Activated naive CD4-positive, alpha-beta T cell treated with anti-CD3 and anti-CD28 coated beads, Interleukin-2, amount 10 ng/mL, durations not matched to agents 7 days and 5 days (primary cell): ENCODE data around the gene BASP1.

Source experiments
- CTCF ChIA-PET: fragments of 350-600 bp; sonication (Branson Sonifier 250); formaldehyde crosslinking; loops from one replicate; lab custom pipeline; 2021; ENCODE audit warnings: antibody characterized with exemption; lab: Charles Lee
- DNase-seq: peaks from one replicate; pipeline ENCODE4 v3.0.0-alpha.2; 2020
- H3K27ac Mint-ChIP-seq: one replicate; pipeline ENCODE4 v1.8.0; 2021; ENCODE audit warnings: mild to moderate bottlenecking, moderate library complexity, mixed read lengths
- H3K27me3 Mint-ChIP-seq: one replicate; pipeline ENCODE4 v1.8.0; 2021; ENCODE audit warnings: mild to moderate bottlenecking, mixed read lengths
- H3K36me3 Mint-ChIP-seq: one replicate; pipeline ENCODE4 v1.8.0; 2021; ENCODE audit warnings: mixed read lengths
- H3K4me1 Mint-ChIP-seq: one replicate; pipeline ENCODE4 v1.8.0; 2021; ENCODE audit warnings: mixed read lengths
- H3K4me3 Mint-ChIP-seq: one replicate; pipeline ENCODE4 v1.8.0; 2021; ENCODE audit warnings: mild to moderate bottlenecking, moderate library complexity, mixed read lengths
- H3K9me3 Mint-ChIP-seq: one replicate; pipeline ENCODE4 v1.8.0; 2021; ENCODE audit warnings: mixed read lengths

Gene BASP1

DNA sequence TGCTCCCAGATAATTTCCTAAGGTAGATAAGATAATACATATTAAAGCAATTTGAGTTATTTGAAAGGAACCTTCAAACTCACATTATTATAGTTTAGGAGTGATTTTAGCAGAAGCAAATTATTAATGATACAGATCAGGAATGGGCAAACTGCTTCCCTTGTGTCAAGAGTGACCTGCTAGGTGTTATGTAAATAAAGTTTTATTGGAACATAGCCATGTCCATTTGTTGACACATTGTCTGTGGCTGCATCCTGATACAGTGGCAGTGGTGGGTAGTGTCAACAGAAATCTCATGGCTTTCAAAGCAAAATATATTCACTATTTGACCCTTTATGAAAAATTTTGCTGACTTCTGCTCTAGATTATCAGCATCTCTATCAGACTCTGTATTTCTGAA is 11.4 kb upstream of the BASP1 start:
- Mint-ChIP-seq H3K27me3 (no peaks in the 10 kb centered on the region), H3K27ac (no peak overlapping the region), H3K9me3 (no peaks in the 10 kb centered on the region), H3K4me1 (no peaks in the 10 kb centered on the region), H3K36me3 (no peaks in the 10 kb centered on the region), H3K4me3 (no peak overlapping the region)
- CTCF ChIA-PET, result no interaction called here
- DNase-seq, result no peak

DNA sequence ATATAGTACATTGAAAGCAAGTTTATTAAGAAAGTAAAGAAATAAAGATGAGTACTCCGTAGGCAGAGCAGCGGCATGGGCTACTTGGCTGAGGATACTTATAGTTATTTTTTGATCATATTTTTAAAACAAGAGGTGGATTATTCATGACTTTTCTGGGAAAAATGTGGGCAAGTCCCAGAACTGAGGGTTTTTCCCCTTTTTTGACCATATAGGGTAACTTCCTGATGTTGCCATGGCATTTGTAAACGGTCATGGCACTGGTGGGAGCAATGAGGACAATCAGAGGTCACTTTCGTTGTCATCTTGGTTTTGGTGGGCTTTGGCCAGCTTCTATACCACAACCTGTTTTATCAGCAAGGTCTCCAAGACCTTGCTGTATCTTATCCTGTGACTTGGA is 5.2 kb upstream of the BASP1 start:
- H3K27me3 Mint-ChIP-seq, result peaks cover 20% of the 10 kb centered on the region
- CTCF ChIA-PET, result no interaction called here

DNA sequence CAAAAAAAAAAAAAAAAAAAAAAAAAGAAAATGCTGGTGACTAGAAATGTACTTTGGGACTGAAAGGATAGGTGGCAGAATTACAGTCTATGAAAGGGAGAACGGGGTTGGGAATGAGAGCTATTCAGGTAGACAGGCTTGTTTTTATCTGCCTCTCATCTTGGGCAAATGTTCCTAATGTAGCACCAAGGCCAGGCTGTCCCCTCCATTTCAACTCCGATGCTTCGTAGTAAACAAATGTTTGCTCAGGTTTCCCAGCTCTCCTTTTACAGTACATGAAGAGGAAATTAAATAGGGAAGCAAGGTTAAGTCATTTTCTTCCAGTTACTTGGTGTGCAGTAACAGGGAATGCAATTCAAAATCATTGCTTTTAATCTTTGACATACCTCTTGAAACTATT is 4.4 kb upstream of the BASP1 start:
- no peak for DNase-seq
- Mint-ChIP-seq H3K4me1 (peaks cover 7% of the 10 kb centered on the region), H3K4me3 (no peak overlapping the region), H3K27ac (no peak overlapping the region), H3K9me3 (no peaks in the 10 kb centered on the region), H3K27me3 (peaks cover 28% of the 10 kb centered on the region), H3K36me3 (no peaks in the 10 kb centered on the region)
- CTCF ChIA-PET, result no interaction called here

More for the DNA sequence above, 5.2 kb upstream of the BASP1 start:
- Mint-ChIP-seq H3K36me3 (no peaks in the 10 kb centered on the region), H3K9me3 (no peaks in the 10 kb centered on the region), H3K27ac (no peak overlapping the region), H3K4me3 (no peak overlapping the region), H3K4me1 (peaks cover 7% of the 10 kb centered on the region)
- DNase-seq, result no peak

DNA sequence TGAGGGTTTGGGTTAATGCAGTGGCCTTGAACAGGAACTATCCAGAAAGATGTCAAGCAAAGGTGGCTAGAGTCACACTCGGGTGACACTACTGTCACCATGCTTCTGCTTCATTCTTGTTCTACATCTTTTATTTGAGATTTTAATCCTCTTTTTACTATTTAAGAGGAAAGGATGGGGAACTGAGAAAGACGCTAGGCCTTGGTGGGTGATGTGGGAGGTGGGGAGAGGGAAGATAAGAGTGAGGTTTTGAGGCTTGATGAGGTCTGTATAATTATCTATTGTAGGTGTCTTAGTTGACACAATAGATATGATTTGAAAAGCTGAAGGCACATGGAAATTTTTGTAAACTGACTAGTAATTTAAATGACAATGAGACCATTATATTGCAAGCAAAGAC is 3.5 kb upstream of the BASP1 start:
- no peak for DNase-seq
- CTCF ChIA-PET, result no interaction called here
- H3K27ac Mint-ChIP-seq, result no peak overlapping the region
- no peak overlapping the region for H3K4me3 Mint-ChIP-seq
- peaks cover 37% of the 10 kb centered on the region for H3K27me3 Mint-ChIP-seq
- no peaks in the 10 kb centered on the region for H3K9me3 Mint-ChIP-seq
- H3K36me3 Mint-ChIP-seq, result no peaks in the 10 kb centered on the region
- peaks cover 9% of the 10 kb centered on the region for H3K4me1 Mint-ChIP-seq

DNA sequence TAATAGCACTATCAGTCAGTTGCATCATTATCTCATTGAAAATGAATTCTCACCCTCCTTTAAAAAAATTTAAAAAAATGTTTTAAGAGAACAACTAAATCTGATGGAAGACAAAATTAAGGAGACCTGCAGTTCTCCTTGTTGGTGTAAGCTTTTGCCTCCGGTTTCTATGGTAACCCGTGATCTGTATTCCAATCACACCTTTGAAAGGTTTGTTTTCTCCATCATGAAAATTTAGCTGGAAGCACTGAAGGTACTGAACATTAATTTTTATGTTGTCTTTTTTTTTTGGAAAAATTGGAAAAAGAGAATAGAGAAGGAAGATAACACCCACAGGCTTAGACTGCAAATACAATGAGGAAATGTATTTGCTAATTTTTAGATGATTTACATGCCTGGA is 2.5 kb upstream of the BASP1 start:
- H3K9me3 Mint-ChIP-seq, result no peaks in the 10 kb centered on the region
- DNase-seq, result no peak
- no peak overlapping the region for H3K27ac Mint-ChIP-seq
- CTCF ChIA-PET, result interaction anchor here (0.5 to 2.3 kb wide), 4 partner anchors 20 to 1100 kb away, joined by 3 to 12 read pairs (median 7); no protein-coding TSS in a partner anchor
- H3K36me3 Mint-ChIP-seq, result no peaks in the 10 kb centered on the region
- H3K27me3 Mint-ChIP-seq, result peaks cover 45% of the 10 kb centered on the region
- peaks cover 13% of the 10 kb centered on the region for H3K4me1 Mint-ChIP-seq
- H3K4me3 Mint-ChIP-seq, result no peak overlapping the region

DNA sequence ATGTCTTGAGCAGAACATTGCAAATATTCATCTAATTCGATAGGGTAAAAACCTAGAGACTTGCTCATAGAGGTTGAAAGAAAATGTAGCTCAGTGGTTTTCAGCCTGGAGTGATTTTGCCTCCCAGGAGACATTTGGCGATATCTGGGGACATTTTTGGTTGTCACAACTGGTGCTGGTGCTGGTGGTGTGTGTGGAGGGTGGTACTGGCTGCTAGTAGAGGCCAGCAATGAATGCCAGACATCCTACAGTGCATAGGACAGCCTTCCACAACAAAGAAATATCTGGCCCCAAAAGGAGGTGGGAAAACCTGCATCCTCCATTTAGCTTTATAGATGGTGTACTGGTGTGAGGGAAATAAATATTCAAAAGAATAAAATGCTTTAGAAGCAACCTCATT is 2.1 kb upstream of the BASP1 start:
- Mint-ChIP-seq H3K27me3 (peaks cover 45% of the 10 kb centered on the region), H3K4me3 (no peak overlapping the region), H3K36me3 (no peaks in the 10 kb centered on the region), H3K9me3 (no peaks in the 10 kb centered on the region), H3K4me1 (peaks cover 13% of the 10 kb centered on the region), H3K27ac (no peak overlapping the region)
- DNase-seq, result no peak
- CTCF ChIA-PET, result interaction anchor here (0.5 to 2.3 kb wide), 8 partner anchors 18 to 1100 kb away, joined by 3 to 12 read pairs (median 8); no protein-coding TSS in a partner anchor

DNA sequence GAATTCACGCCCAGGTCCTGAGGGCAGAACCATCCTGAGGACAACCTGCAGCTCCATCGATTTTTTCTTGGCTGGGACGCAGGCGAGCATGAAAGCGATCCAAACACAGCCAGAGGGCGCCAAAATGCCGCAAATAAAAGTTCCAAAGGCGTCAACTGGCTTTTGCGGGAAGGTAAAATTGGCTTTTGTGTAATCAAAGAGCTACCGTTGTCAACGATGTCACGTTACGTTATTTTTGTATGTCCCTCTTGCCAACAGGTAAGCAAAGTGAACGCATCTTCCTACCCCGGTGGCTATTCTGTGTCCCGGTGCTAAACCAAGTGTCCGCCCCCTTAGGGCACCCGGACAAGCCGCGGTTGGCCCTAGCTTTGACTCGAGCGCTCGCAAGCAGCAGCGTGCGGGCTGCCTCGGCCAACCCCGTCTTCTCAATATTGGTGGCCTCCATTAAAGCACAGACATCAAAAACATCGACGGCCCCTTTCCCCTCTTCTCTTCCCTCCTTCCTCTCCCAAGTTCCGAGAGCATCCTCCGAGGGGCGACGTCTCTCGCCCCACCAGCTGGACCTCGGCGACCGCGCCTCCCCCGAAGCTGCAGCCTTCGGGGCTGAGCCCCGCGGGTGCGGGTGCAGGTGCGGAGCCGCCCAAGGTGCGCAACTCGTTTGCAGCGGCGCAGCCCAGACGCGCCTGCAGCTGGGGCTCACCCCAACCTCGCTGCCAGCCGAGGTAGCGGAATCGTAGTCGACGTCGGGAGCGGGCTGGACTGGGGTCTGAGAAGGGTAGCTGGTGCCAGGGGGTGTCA is 1.1 kb upstream of the BASP1 start:
- peak; percentile 67 for DNase-seq
- Mint-ChIP-seq H3K27me3 (peaks cover 45% of the 10 kb centered on the region), H3K27ac (no peak overlapping the region)

DNA sequence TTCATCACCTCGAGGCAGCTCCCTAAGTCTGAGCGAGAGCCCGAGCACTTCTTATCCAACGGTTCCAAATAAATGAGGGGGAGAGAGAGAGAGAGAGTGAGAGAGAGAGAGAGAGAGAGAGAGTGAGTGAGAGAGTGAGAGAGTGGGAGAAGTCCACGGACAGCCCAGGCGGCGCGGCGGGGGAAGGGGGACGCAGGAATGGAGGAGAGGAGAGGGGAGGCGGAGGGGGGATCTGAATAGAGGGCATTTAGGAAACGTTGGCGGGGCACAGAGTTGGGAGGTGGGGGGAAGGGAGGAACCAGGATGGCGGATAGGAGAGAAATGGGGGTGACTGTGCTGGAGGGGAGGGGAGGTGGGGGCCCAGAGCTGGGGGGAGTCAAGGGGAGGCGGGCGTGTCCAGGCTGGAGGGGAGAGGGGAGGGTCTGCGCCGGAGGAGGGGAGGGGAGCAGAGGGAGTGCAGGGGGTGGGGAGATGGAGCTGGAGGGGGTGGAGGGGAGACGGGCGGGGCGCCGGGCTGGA is 398 bp upstream of the BASP1 start:
- Mint-ChIP-seq H3K36me3 (no peaks in the 10 kb centered on the region), H3K4me3 (peak overlapping the region; percentile 37), H3K9me3 (no peaks in the 10 kb centered on the region), H3K27ac (peak overlapping the region; percentile 16), H3K27me3 (peaks cover 45% of the 10 kb centered on the region), H3K4me1 (peaks cover 13% of the 10 kb centered on the region)
- DNase-seq, result no peak
- CTCF ChIA-PET, result interaction anchor here (0.8 to 2.3 kb wide), 6 partner anchors 17 to 1098 kb away, joined by 3 to 12 read pairs (median 8); no protein-coding TSS in a partner anchor

More for the DNA sequence above, 1.1 kb upstream of the BASP1 start:
- Mint-ChIP-seq H3K4me3 (peak overlapping the region; percentile 37), H3K36me3 (no peaks in the 10 kb centered on the region), H3K4me1 (peaks cover 13% of the 10 kb centered on the region), H3K9me3 (no peaks in the 10 kb centered on the region)
- CTCF ChIA-PET, result interaction anchor here (0.7 to 2.3 kb wide), 9 partner anchors 17 to 1099 kb away, joined by 3 to 12 read pairs (median 8); no protein-coding TSS in a partner anchor

DNA sequence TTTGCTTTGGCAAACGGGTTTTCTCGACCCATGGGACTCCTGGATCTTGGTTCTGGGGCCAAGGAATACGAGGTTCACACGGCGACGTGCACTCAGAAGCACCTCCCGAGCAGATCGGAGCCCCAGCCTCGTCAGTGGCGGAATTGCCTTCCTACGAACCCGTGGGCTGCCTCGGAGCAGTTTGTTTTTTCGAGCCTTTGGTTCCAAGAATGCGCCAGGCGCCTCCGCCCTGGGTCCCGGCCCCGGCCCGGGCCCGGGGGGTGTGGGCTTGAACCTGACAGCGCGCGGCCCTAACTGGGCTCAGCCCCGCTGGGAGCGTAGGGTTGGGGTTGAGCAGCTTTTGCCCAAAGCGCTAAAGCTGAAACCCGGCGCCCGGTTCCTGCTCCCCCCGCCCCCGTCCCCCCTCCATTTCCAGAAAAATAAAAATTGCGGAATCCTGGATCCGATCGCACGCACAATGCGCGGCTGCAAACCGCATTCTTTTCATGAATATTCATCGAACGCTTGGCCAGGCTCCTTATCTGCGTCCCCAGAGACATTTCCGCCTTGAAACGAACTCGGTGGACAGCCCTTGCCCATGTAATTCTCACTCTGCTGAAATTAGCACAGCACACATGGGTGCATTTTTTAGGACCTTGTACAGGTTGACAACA is 1.0 kb downstream of the BASP1 start:
- Mint-ChIP-seq H3K27ac (no peak overlapping the region), H3K9me3 (no peaks in the 10 kb centered on the region), H3K36me3 (no peaks in the 10 kb centered on the region), H3K4me3 (no peak overlapping the region), H3K4me1 (peaks cover 13% of the 10 kb centered on the region), H3K27me3 (peaks cover 45% of the 10 kb centered on the region)
- CTCF ChIA-PET, result no interaction called here
- DNase-seq, result no peak

DNA sequence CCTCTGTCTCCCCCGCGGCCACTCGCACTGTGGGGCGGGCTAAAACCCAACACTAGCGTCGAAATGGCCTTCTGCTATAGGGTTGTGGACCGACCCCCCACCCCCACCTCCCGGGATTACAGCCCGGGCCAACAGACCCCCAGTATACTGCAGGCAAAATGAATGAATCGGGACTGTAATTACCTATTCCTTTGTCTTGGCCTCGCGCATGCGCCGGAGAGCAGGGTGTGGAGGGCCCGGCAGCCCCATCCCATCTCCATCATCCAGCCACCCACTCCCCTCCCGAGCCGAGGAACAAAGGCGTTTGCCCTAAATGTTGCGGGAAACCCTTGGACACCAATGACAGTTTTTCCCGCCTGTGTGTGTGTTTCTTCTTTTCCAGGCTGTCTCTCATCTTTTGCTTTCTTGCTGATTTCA is 1.6 kb downstream of the BASP1 start:
- H3K36me3 Mint-ChIP-seq, result no peaks in the 10 kb centered on the region
- H3K4me1 Mint-ChIP-seq, result peaks cover 13% of the 10 kb centered on the region
- H3K4me3 Mint-ChIP-seq, result no peak overlapping the region
- H3K27ac Mint-ChIP-seq, result peak overlapping the region; percentile 64
- peaks cover 45% of the 10 kb centered on the region for H3K27me3 Mint-ChIP-seq
- CTCF ChIA-PET, result no interaction called here
- no peak for DNase-seq
- H3K9me3 Mint-ChIP-seq, result no peaks in the 10 kb centered on the region

DNA sequence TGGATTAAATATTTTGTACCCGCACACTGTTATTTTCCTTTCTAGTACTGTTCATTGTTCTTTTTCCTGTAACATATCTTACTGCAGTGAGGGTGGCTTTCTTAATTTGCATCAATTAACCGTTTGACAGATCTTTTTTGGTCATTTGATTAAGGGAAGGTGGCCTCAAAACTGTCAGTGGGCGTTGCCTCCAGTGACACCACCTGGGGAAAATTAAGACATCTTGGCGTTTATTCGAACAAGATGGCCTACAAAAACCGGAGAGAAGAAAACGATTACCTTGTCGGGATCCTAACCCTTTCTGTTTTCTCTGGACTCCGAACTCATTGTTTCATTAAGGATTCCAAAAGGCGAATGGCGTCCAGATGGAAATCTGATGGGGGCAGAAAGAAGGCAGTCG is 2.0 kb downstream of the BASP1 start:
- no peaks in the 10 kb centered on the region for H3K9me3 Mint-ChIP-seq
- H3K27me3 Mint-ChIP-seq, result peaks cover 45% of the 10 kb centered on the region
- H3K4me3 Mint-ChIP-seq, result no peak overlapping the region
- H3K27ac Mint-ChIP-seq, result peak overlapping the region; percentile 64
- H3K4me1 Mint-ChIP-seq, result peaks cover 13% of the 10 kb centered on the region
- CTCF ChIA-PET, result no interaction called here
- no peak for DNase-seq
- H3K36me3 Mint-ChIP-seq, result no peaks in the 10 kb centered on the region

DNA sequence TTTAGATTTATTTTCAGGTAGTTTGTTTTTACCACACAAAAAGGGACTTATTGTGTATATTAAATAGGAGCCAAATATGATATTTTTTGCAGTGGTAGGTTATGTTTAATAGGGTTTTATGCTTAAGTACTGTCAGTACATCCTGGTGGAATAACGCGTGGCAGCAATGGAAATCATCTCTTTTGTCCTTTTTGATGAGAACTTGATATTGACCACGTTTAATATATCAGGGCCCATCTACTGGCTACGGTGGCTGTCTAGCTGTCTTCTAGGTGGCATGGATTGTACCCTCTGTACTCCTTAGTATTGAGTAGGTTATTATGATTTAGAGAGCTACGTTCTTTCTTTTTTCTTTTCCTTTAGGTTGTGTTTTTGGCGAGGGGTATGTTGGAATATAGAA is 2.6 kb downstream of the BASP1 start:
- no peak for DNase-seq
- Mint-ChIP-seq H3K4me1 (peaks cover 13% of the 10 kb centered on the region), H3K27ac (no peak overlapping the region), H3K4me3 (no peak overlapping the region), H3K36me3 (no peaks in the 10 kb centered on the region), H3K9me3 (no peaks in the 10 kb centered on the region), H3K27me3 (peaks cover 44% of the 10 kb centered on the region)
- CTCF ChIA-PET, result no interaction called here

DNA sequence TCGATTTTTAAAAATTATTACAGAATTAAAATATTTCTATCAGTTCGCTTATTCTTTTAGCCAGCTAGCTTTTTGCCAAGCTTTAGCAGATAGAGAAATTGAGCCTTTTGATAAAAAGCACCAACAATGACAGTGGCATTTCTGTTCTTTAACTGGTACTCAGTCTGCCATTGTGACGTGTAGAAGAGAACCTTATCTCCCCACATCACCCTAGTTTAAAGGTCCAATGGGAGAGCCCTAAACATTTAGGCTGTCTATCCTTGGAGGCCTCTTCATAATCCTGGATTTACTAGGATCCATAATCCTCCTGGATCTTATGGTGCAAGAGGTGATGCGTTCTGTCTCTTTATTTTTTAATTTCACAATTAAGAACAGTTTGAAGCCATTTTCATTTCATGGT is 3.0 kb downstream of the BASP1 start:
- peaks cover 40% of the 10 kb centered on the region for H3K27me3 Mint-ChIP-seq

DNA sequence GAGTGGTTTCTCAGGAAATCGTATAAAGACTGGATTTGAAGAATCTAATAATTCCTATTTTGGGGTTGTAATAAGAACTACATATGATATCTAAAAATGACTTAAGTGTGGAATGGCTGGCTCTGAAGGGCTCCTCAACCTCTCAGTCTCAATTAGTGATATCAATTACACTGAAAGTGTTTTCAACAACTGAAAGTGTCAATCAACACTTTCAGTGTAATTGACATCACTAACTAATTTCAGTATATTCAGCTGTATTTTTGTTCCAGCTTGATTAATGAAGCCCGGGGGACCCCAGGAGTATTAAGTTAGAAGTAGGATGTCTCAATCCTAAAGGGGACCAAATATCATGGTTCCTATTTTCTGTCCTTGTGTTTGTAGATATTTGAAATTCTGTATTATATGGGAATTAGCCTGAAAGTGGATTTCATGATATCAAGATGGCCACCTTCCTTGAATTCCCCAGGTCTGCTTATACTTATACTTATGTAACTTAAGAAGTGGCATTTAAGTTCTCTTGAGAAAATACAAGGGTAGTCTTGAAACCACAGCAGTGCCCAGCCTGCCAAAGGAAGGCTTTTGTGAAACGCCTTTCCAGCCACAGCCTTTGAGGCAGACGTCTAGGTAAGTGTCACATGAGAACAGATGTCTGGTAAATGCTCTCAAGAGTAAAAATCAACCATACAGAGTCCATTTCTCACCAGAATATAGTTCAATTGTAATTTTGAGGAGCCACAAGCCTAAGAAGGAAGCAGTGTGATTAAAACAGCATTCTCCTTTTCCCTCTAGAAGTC is 4.6 kb downstream of the BASP1 start:
- DNase-seq, result no peak
- Mint-ChIP-seq H3K4me1 (peaks cover 6% of the 10 kb centered on the region), H3K4me3 (no peak overlapping the region), H3K27me3 (peaks cover 26% of the 10 kb centered on the region), H3K9me3 (no peaks in the 10 kb centered on the region), H3K36me3 (no peaks in the 10 kb centered on the region), H3K27ac (no peak overlapping the region)
- CTCF ChIA-PET, result no interaction called here

More for the DNA sequence above, 3.0 kb downstream of the BASP1 start:
- no peaks in the 10 kb centered on the region for H3K36me3 Mint-ChIP-seq
- no peak for DNase-seq
- H3K4me1 Mint-ChIP-seq, result peaks cover 13% of the 10 kb centered on the region
- CTCF ChIA-PET, result no interaction called here
- H3K4me3 Mint-ChIP-seq, result no peak overlapping the region
- H3K27ac Mint-ChIP-seq, result no peak overlapping the region
- no peaks in the 10 kb centered on the region for H3K9me3 Mint-ChIP-seq
